HepG2 (cell line): ENCODE data around the gene HOXB2. TPM values are rescaled to one million over a fixed set of nuclear protein-coding genes. Genes with fewer than 3 reads are reported as not detected.

Experiments used
- ATAC-seq: fragments of 200-7000 bp; cut with Tn5 transposase; 3 replicates; pipeline ENCODE4 v1.9.1; 2020; ENCODE audit warnings: mild to moderate bottlenecking, moderate library complexity
- BruUV-seq: library from RNA; stranded (reverse); fragments of 400-500 nt; replicated peaks from 2 replicates; lab custom pipeline; 2021; lab: Mats Ljungman, UMichigan
- CTCF ChIA-PET: fragments of 300-600 bp; formaldehyde crosslinking; extraction: SDS; loops from one replicate; lab custom pipeline; 2021; ENCODE audit warnings: low total read pairs, inconsistent platforms, low intra/inter-chr PET ratio; lab: Yijun Ruan, JAX
- POLR2A ChIA-PET: fragments of 350-600 bp; sonication (Branson Sonifier 250); formaldehyde crosslinking; loops from one replicate; lab custom pipeline; 2020; ENCODE audit warnings: antibody characterized with exemption, inconsistent platforms; lab: Yijun Ruan, JAX
- DNase-seq: peaks from one replicate; pipeline ENCODE4 v3.0.0-alpha.2; 2015; ENCODE audit warnings: low spot score
- FAIRE-seq: peaks from 3 replicates; lab custom pipeline; 2011; peaks lifted over from hg19 to GRCh38; lab: Jason Lieb, UNC
- H2AFZ ChIP-seq: one replicate; pipeline ENCODE4 v1.6.1; 2011; ENCODE audit warnings: low read length, inconsistent platforms
- H3K27ac ChIP-seq: fragments of 300-600 bp; 3 replicates; pipeline ENCODE4 v1.8.0; 2011; ENCODE audit warnings: mixed run types, mild to moderate bottlenecking, mixed read lengths, low read length, inconsistent platforms; ENCODE audit not compliant: insufficient read depth; ENCODE audit errors: extremely low read length
- H3K27me3 ChIP-seq, 2 experiments: fragments of 200-600 bp in 1 of 2; 2 replicates in 1 of 2; 3 replicates in 1 of 2; pipeline versions ENCODE4 v1.6.0 to v1.8.0; 2011; ENCODE audit warnings: low read length in 2 of 2, mild to moderate bottlenecking in 2 of 2, moderate library complexity in 2 of 2, inconsistent platforms in 1 of 2; ENCODE audit not compliant: insufficient read depth in 2 of 2, control insufficient read depth in 1 of 2
- H3K36me3 ChIP-seq, 2 experiments: fragments of 200-600 bp in 1 of 2; replicated peaks in 1 of 2; 2 replicates in 1 of 2; 3 replicates in 1 of 2; pipeline versions ENCODE4 v1.5.1 to v1.8.0; 2011; ENCODE audit warnings: low read length in 2 of 2, inconsistent platforms in 1 of 2; ENCODE audit not compliant: insufficient read depth in 2 of 2, control insufficient read depth in 1 of 2
- H3K4me1 ChIP-seq: 2 replicates; pipeline ENCODE4 v1.5.1; 2012; ENCODE audit warnings: low read length, inconsistent platforms; ENCODE audit not compliant: insufficient read depth
- H3K4me2 ChIP-seq: 2 replicates; pipeline ENCODE4 v1.6.0; 2011; ENCODE audit warnings: low read depth, low read length, inconsistent platforms
- H3K4me3 ChIP-seq, 3 experiments: fragments of 200-600 bp in 1 of 3; sonication (generic), shearing (Covaris generic) in 1 of 3; replicated peaks in 1 of 3; 2 replicates each; pipeline ENCODE4 v1.5.1; 2011 to 2016; ENCODE audit warnings: low read length in 3 of 3, inconsistent platforms in 2 of 3, low read depth in 2 of 3, mild to moderate bottlenecking in 2 of 3, control low read depth in 1 of 3, mixed read lengths in 1 of 3; ENCODE audit not compliant: insufficient read depth in 1 of 3
- H3K79me2 ChIP-seq: one replicate; pipeline ENCODE4 v1.6.1; 2011; ENCODE audit warnings: low read length, inconsistent platforms; ENCODE audit not compliant: insufficient read depth
- H3K9ac ChIP-seq: 2 replicates; pipeline ENCODE4 v1.6.0; 2011; ENCODE audit warnings: mild to moderate bottlenecking, low read depth, low read length, inconsistent platforms; ENCODE audit not compliant: insufficient read depth
- H3K9me3 ChIP-seq: 2 replicates; pipeline ENCODE4 v1.5.1; 2012; ENCODE audit warnings: mild to moderate bottlenecking, low read length
- H4K20me1 ChIP-seq: 2 replicates; pipeline ENCODE4 v1.6.0; 2011; ENCODE audit warnings: inconsistent platforms, mild to moderate bottlenecking, low read length, moderate library complexity; ENCODE audit not compliant: insufficient read depth
- EZH2 ChIP-seq: conservative IDR thresholded peaks from 2 replicates; pipeline ENCODE4 v1.6.1; 2012; ENCODE audit warnings: mild to moderate bottlenecking, low read depth, low read length, moderate library complexity
- SNRNP70 ChIP-seq: fragments of 200-400 bp; formaldehyde crosslinking; IDR thresholded peaks from 2 replicates; pipeline ENCODE4 v1.6.1; 2017; ENCODE audit warnings: mild to moderate bottlenecking, low read depth, low read length, moderate library complexity
- ZSCAN29 ChIP-seq: sonication (generic); formaldehyde crosslinking; conservative IDR thresholded peaks from 2 replicates; pipeline ENCODE4 v1.4.0; 2020; ENCODE audit warnings: mild to moderate bottlenecking, missing genetic modification reagents
- WGBS: methylation state at CpG from one replicate; pipeline ENCODE4 v1.1.6; 2017; ENCODE audit warnings: low lambda C conversion rate; 5-methylcytosine and 5-hydroxymethylcytosine counted together
- in situ Hi-C: cut with HindIII; loops from 2 replicates; pipeline ENCODE4 v1.10.0; 2017; ENCODE audit warnings: low pct_unique_long_range_greater_than_20kb; ENCODE audit not compliant: extremely low pct_ligation_motif_present
- intact Hi-C: fragments of 100-400 bp; cut with micrococcal nuclease; formaldehyde crosslinking; loops from one replicate; pipeline ENCODE4 v1.10.0; 2022; ENCODE audit not compliant: unreplicated experiment
- polyA plus RNA-seq, 8 experiments: library from polyadenylated mRNA; depleted of rRNA in 3 of 8; stranded (reverse) in 7 of 8; unstranded in 1 of 8; fragments of >200 nt; fragmentation: Illumina TruSeq in 4 of 8; extraction: Trizol in 4 of 8; gene quantifications; 2 replicates each; pipeline versions ENCODE4 v1.2.1 to v1.2.3, GENCODE V29; 2011 to 2016; ENCODE audit warnings: low read depth in 4 of 8, missing spikeins in 1 of 8, mixed read lengths in 1 of 8; ENCODE audit not compliant: insufficient read depth in 1 of 8
- total RNA-seq, 5 experiments: library from RNA; depleted of rRNA; stranded (reverse); fragments of >200 nt; fragmentation: Illumina TruSeq; extraction: Trizol; gene quantifications; 2 replicates each; pipeline ENCODE4 v1.2.3, GENCODE V29; 2016; ENCODE audit warnings: low read depth in 1 of 5

Gene HOXB2
- total and polyA plus RNA-seq, 2 of the 13 experiments (the other 11 are each of a cell fraction or from before 2014, with no cell fraction given), result not detected

DNA sequence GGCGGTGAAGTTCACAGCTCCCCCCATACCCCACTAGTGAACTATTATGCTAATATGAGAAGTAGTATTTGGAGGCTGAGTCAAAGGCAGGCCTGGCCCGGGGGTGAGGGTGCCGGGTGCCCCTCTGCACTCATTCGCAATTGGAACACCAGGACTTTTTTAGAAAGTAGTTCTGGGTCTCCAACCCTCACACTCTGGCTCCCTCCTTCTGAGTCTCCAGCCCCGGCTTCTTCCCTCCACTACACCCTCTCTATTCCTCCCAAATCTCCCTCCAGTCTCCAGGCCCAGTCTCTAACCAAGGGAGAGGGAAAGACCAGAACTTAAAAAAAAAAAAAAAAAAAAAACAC is 11.3 kb upstream of the HOXB2 start:
- H3K9ac ChIP-seq, result no peak overlapping the region
- no peak for DNase-seq
- ATAC-seq, result no peak
- H3K79me2 ChIP-seq, result no peaks in the 10 kb centered on the region
- CTCF ChIA-PET, result no interaction called here
- H3K4me1 ChIP-seq, result no peaks in the 10 kb centered on the region
- BruUV-seq, result no TSS peak
- 9% methylated on average over 5 of the region's 5 CpGs for WGBS
- intact Hi-C loops (no loop called here), in situ Hi-C loops (no loop called here)
- H3K4me2 ChIP-seq, result no peak overlapping the region
- H3K4me3 ChIP-seq, result no peak overlapping the region
- POLR2A ChIA-PET, result no interaction called here
- no peak overlapping the region for H3K27ac ChIP-seq
- no peaks in the 10 kb centered on the region for H3K9me3 ChIP-seq
- peaks cover 39 to 96% of the 10 kb centered on the region in 2 experiments for H3K27me3 ChIP-seq
- no peak for FAIRE-seq
- no peaks in the 10 kb centered on the region; the same call in 1 of the 2 replicates for H4K20me1 ChIP-seq
- no peak overlapping the region for H2AFZ ChIP-seq
- TF ChIP-seq ZSCAN29 (CRISPR knock-in tag) (no peak), EZH2 (peak; percentile 83; the same call in 1 of the 2 replicates)
- no peaks in the 10 kb centered on the region for H3K36me3 ChIP-seq

DNA sequence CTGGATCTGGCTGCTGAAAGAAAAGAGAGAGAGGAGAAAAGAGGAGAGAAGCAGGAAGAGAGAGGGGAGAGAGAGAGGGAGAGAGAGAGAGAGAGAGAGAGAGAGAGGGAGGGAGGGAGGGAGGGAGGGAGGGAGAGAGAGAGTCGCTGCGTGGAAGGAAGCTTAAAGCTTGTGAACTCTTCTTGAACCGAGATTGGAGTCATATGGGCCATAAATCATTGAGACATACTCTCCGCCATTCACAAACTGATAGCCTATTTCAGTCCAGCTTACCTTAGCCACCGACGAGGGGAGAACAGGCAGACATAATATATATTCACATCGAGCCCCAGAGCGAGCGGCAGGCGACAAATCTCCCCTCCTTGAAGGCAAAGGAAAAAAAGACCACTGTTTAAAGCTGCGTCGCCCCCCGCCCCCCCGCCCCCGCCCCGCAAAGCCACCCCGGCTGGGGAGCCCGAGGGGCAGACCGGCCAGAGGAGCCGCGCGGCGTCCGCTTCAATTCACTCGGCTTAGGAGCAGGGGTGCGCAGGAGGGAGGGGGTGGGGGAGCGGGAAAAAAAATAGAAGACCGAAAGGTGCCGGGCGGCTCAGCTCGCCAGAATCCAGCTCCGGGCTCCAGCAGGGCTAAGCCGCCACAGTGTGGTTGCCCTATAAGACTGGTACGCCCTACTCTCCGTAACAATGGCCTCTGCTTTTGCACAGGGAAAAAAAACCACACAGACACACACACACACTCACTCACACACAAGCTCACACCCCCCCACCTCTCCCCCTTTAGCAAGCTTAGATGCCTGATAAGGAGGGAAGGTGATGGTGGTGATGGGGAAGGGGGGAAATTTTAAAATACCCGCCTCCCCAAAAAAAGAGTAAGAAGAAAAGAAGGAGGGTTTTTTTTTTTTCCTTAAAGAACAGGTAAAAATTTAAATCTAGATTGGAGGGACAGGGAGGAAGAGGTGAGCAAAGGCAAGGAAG is 10.6 kb upstream of the HOXB2 start:
- Histone ChIP-seq H3K4me1 (no peaks in the 10 kb centered on the region), H3K9me3 (no peaks in the 10 kb centered on the region), H3K9ac (no peak overlapping the region), H4K20me1 (no peaks in the 10 kb centered on the region; the same call in 1 of the 2 replicates), H3K27me3 (peaks cover 38 to 95% of the 10 kb centered on the region in 2 experiments), H2AFZ (no peak overlapping the region), H3K36me3 (no peaks in the 10 kb centered on the region), H3K27ac (no peak overlapping the region), H3K4me3 (no peak overlapping the region), H3K4me2 (no peak overlapping the region), H3K79me2 (no peaks in the 10 kb centered on the region)
- in situ Hi-C loops, result no loop called here
- DNase-seq (no peak), FAIRE-seq (no peak)
- no TSS peak for BruUV-seq
- WGBS, result 16% methylated on average over 36 of the region's 36 CpGs
- CTCF ChIA-PET, result no interaction called here
- TF ChIP-seq SNRNP70, result no peak
- TF ChIP-seq, all 625 proteins: peak for 0
- POLR2A ChIA-PET, result no interaction called here
- ATAC-seq, result no peak
- intact Hi-C loops, result no loop called here
